Measurements from ENCODE around the gene PHLPP1.

GRCh38 chr18:62812876-62813275, 97.5 kb downstream of the PHLPP1 start:
- TF ChIP-seq EZH2 (optimal IDR thresholded peaks at IDR 0.05; ENCODE audit: low read depth, low read length) = no peak
- TF ChIP-seq CTCF (IDR thresholded peaks at IDR 0.05; ENCODE audit: low read length) = no peak
